Breast epithelium (tissue), 4 donors: ENCODE results near the gene ACAD11. TPM values are rescaled to one million over a fixed set of nuclear protein-coding genes. Genes with fewer than 3 reads are reported as not detected.
"Not testable (repeated sequence)": the region's sequence is repeated elsewhere in the genome, so short reads cannot be mapped to it uniquely, and the experiment has no call there.

Experiments
- DNase-seq, 2 donors: peaks; one replicate each; pipeline ENCODE4 v3.0.0-alpha.2; 2019; ENCODE audit warnings: low spot score in 2 of 2
- H3K27ac ChIP-seq, 2 donors: fragments of 200-600 bp; sonication (generic) in 1 of 2; one replicate each; pipeline ENCODE4 v1.5.1; 2016 to 2019; ENCODE audit warnings: mild to moderate bottlenecking in 1 of 2
- H3K27me3 ChIP-seq, 2 donors: fragments of 200-600 bp; sonication (generic) in 1 of 2; one replicate each; pipeline versions ENCODE4 v1.5.1 to v1.6.0; 2017 to 2019; ENCODE audit warnings: control low read depth in 1 of 2, mild to moderate bottlenecking in 1 of 2
- H3K36me3 ChIP-seq: fragments of 200-600 bp; one replicate; pipeline ENCODE4 v1.5.1; 2019
- H3K4me1 ChIP-seq, 2 donors: fragments of 200-600 bp; sonication (generic); one replicate each; pipeline ENCODE4 v1.5.1; 2016 to 2019; ENCODE audit warnings: control low read depth in 1 of 2
- H3K4me3 ChIP-seq, 3 donors: fragments of 200-600 bp; sonication (generic); 1 replicate in 2 of 3; 2 replicates in 1 of 3; pipeline ENCODE4 v1.5.1; 2016 to 2019; ENCODE audit warnings: mild to moderate bottlenecking in 3 of 3, moderate library complexity in 2 of 3
- H3K9me3 ChIP-seq, 2 donors: fragments of 200-600 bp; sonication (generic) in 1 of 2; one replicate each; pipeline ENCODE4 v1.5.1; 2016 to 2019; ENCODE audit warnings: control low read depth in 1 of 2
- POLR2A ChIP-seq: fragments of 450-650 bp; IDR thresholded peaks from one replicate; pipeline ENCODE4 v1.6.1; 2016; ENCODE audit warnings: antibody characterized with exemption, mild to moderate bottlenecking, moderate library complexity
- POLR2AphosphoS5 ChIP-seq, 3 donors: sonication (generic); formaldehyde crosslinking; IDR thresholded peaks; one replicate each; pipeline ENCODE4 v1.6.1; 2017; ENCODE audit warnings: antibody characterized with exemption in 3 of 3
- intact Hi-C: fragments of 100-400 bp; cut with DNase I; formaldehyde crosslinking; loops from one replicate; pipeline ENCODE4 v1.15.1; 2023; ENCODE audit warnings: low total_unique reads
- total RNA-seq, 3 donors: library from RNA; depleted of rRNA; stranded (reverse); fragments of >200 nt; gene quantifications; one replicate each; pipeline ENCODE4 v1.1.0, GENCODE V29; 2016
- TF ChIP-seq, protein P1 (sequence below), 3 donors: fragments of 450-650 bp; IDR thresholded peaks; one replicate each; pipeline ENCODE4 v1.5.1; 2016 to 2017; ENCODE audit warnings: antibody characterized with exemption in 3 of 3, mild to moderate bottlenecking in 3 of 3, moderate library complexity in 3 of 3

Gene ACAD11
- total RNA-seq, 3 donors from 2014 or later = 30.4 to 52.0 (median 40.3) TPM

DNA sequence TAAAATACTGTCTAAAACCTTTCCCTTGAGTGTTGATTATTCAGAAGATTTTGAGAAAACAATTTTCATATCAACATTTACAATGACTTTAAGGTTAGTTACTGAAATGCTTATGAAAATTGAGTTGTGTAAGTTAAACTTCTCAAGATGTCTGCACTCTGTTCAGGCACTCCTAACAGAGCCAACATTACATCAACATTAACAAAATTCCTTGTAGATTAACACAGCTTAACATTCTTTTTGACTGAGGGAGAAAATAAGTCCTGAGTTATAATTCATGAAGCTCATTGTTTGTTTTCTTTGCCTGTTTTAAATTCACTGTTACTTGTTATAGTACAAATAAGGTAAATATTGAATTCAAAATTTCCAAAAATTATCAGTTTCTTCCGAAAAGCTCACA is 53.5 kb downstream of the ACAD11 start:
- no peaks in the 10 kb centered on the region for H3K27me3 ChIP-seq
- H3K27ac ChIP-seq = no peak overlapping the region

DNA sequence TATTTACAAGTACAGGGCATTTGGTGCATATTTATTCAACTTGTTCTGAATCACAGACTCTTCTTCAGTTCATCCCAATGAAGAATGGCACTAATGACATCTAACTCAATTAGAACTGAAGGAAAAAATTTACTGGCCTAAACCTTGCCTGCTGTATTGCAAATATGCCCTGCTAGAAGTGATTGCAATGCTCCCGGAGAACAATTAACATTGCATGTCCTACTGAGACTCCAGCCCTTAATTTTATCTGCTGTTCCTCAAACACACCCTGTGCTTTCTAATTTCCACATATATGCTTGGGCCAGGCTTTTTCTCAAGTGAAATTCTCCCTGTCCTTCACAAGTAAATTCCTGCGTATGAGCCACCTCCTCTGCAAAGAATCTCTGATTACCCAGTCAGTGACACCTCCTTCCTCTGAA is 54.2 kb downstream of the ACAD11 start:
- TF ChIP-seq POLR2A (no peak), POLR2AphosphoS5 (IDR thresholded peaks at IDR 0.05) (no peak)
- TF ChIP-seq, protein P1, sequence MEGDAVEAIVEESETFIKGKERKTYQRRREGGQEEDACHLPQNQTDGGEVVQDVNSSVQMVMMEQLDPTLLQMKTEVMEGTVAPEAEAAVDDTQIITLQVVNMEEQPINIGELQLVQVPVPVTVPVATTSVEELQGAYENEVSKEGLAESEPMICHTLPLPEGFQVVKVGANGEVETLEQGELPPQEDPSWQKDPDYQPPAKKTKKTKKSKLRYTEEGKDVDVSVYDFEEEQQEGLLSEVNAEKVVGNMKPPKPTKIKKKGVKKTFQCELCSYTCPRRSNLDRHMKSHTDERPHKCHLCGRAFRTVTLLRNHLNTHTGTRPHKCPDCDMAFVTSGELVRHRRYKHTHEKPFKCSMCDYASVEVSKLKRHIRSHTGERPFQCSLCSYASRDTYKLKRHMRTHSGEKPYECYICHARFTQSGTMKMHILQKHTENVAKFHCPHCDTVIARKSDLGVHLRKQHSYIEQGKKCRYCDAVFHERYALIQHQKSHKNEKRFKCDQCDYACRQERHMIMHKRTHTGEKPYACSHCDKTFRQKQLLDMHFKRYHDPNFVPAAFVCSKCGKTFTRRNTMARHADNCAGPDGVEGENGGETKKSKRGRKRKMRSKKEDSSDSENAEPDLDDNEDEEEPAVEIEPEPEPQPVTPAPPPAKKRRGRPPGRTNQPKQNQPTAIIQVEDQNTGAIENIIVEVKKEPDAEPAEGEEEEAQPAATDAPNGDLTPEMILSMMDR (IDR thresholded peaks at IDR 0.05) = no peak
- H3K27me3 ChIP-seq = no peaks in the 10 kb centered on the region
- no peaks in the 10 kb centered on the region for H3K9me3 ChIP-seq
- no peak for DNase-seq
- no peak overlapping the region for H3K4me3 ChIP-seq
- intact Hi-C loops = no loop called here
- no peaks in the 10 kb centered on the region for H3K4me1 ChIP-seq
- no peak overlapping the region for H3K27ac ChIP-seq
- H3K36me3 ChIP-seq = no peaks in the 10 kb centered on the region

More for the DNA sequence above, 53.5 kb downstream of the ACAD11 start:
- Histone ChIP-seq H3K4me1 (no peaks in the 10 kb centered on the region), H3K36me3 (no peaks in the 10 kb centered on the region), H3K4me3 (no peak overlapping the region), H3K9me3 (no peaks in the 10 kb centered on the region)
- no peak for TF ChIP-seq POLR2AphosphoS5 (IDR thresholded peaks at IDR 0.05)
- no peak for DNase-seq
- intact Hi-C loops = no loop called here

DNA sequence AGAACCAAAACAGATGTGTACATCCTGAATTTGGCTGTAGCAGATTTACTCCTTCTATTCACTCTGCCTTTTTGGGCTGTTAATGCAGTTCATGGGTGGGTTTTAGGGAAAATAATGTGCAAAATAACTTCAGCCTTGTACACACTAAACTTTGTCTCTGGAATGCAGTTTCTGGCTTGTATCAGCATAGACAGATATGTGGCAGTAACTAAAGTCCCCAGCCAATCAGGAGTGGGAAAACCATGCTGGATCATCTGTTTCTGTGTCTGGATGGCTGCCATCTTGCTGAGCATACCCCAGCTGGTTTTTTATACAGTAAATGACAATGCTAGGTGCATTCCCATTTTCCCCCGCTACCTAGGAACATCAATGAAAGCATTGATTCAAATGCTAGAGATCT is 59.0 kb downstream of the ACAD11 start:
- H3K27ac ChIP-seq, H3K36me3 ChIP-seq, intact Hi-C loops, H3K27me3 ChIP-seq, DNase-seq, H3K4me3 ChIP-seq, H3K4me1 ChIP-seq, H3K9me3 ChIP-seq: not testable (repeated sequence)

DNA sequence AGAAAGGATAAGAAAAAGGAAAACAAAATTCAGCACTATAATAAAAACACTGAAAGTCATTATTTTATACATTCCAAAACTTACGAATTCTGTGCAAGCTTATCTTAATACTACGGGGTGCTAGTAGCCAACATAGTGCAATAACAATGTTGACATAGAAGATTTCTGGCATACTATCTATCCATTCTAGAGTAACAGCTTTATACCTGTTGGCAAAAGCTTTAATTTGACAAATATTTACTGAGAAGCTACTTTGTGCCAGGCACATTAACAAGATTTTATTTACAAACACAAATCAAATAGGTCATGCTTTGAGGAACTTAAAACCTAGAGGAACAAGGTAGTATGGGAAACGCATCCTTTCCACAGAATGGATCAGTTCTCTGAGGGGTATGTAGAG is 61.4 kb downstream of the ACAD11 start:
- no peak for TF ChIP-seq POLR2AphosphoS5 (IDR thresholded peaks at IDR 0.05)
- TF ChIP-seq, protein P1 (IDR thresholded peaks at IDR 0.05) = no peak
- no peak for TF ChIP-seq POLR2A
- Histone ChIP-seq H3K36me3 (no peaks in the 10 kb centered on the region), H3K9me3 (no peaks in the 10 kb centered on the region), H3K27ac (no peak overlapping the region), H3K4me1 (no peaks in the 10 kb centered on the region), H3K27me3 (no peaks in the 10 kb centered on the region), H3K4me3 (peak overlapping the region in 1 of 3 donors; percentile 11)
- intact Hi-C loops = loop anchor here (10.0 kb wide), 1 partner anchor 53 kb away; no protein-coding TSS in a partner anchor
- DNase-seq = no peak

DNA sequence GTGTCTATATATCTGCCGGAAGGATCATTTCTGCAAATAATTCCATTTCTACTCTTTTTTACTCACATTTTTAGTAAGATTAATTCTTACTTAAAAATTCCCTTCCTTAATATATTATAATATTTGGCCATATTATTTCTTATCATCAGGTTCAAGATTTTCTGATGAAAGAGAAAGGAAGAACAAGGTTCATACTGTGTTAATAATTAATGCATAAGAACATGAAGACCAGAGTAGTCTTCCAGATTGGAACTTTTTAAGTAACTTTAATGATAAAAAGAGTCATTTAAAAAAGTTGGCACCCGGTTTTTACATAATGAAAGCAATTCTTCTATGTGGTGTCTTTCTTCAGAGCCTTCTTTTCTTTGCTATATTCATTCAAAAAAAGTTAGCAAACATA is 61.9 kb downstream of the ACAD11 start:
- no peaks in the 10 kb centered on the region for H3K4me1 ChIP-seq
- no peaks in the 10 kb centered on the region for H3K36me3 ChIP-seq
- DNase-seq = no peak
- no peak overlapping the region for H3K27ac ChIP-seq
- intact Hi-C loops = loop anchor here (10.0 kb wide), 1 partner anchor 53 kb away; no protein-coding TSS in a partner anchor
- H3K9me3 ChIP-seq = no peaks in the 10 kb centered on the region
- TF ChIP-seq POLR2AphosphoS5 (IDR thresholded peaks at IDR 0.05) (no peak), POLR2A (no peak)
- TF ChIP-seq, protein P1 (IDR thresholded peaks at IDR 0.05) = no peak
- peak overlapping the region in 2 of 3 donors; percentile 11 to 13 for H3K4me3 ChIP-seq
- no peaks in the 10 kb centered on the region for H3K27me3 ChIP-seq

DNA sequence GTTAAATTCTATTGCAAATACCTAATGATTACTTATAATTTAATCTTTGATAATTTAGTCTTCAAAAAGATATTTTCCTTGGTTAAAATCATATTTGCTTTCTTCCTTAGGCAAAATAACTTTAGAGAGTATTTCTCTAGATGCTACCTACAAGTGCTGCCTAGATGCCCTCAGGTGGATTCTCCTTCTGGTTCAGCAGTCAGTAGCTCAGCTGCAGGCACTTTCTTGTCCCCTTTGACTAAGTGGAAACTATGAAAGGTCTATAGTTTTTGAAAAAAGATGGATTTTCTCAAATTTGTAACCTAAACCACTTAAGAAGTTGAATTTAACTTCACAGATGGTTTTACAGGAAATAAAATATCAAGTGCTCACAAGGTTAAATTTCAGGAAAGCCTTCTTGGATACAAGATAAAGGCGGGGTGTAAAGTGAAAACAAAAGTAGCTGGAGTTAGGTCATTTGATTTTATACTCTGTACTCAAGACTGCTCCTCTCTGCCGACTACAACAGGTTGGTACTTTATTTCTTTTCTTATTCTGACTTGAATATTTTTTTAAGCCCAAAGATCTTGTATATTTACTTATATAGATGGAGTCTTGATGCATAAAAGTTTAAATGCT is 62.7 kb downstream of the ACAD11 start, which contains the start of gene ACKR4:
Gene ACKR4, plus strand, starts transcription at position 455 of the 618 bp plus-strand sequence. CDS start 3,128 bp downstream, outside the sequence.
- TF ChIP-seq, protein P1 (IDR thresholded peaks at IDR 0.05) = no peak
- TF ChIP-seq POLR2A (no peak), POLR2AphosphoS5 (IDR thresholded peaks at IDR 0.05) (no peak)
- H3K27ac ChIP-seq = no peak within 1 kb of the TSS
- no peaks in the 10 kb centered on the region for H3K4me1 ChIP-seq
- no peaks in the 10 kb centered on the region for H3K36me3 ChIP-seq
- peak within 1 kb of the TSS in 2 of 3 donors; percentile 11 to 13 for H3K4me3 ChIP-seq
- DNase-seq = no peak
- intact Hi-C loops = loop anchor here (10.0 kb wide), 1 partner anchor 52 kb away; no protein-coding TSS in a partner anchor
- H3K27me3 ChIP-seq = no peaks in the 10 kb centered on the region
- H3K9me3 ChIP-seq = no peaks in the 10 kb centered on the region
